GM18499 (cell line): ENCODE measurements around the gene SLC2A10.

Experiments used
- ATAC-seq: cut with Tn5 transposase; IDR thresholded peaks from one replicate; pipeline ENCODE4 v1.9.1; 2021; ENCODE audit warnings: moderate number of reproducible peaks; ENCODE audit not compliant: insufficient read depth, unreplicated experiment

The SLC2A10 gene

DNA sequence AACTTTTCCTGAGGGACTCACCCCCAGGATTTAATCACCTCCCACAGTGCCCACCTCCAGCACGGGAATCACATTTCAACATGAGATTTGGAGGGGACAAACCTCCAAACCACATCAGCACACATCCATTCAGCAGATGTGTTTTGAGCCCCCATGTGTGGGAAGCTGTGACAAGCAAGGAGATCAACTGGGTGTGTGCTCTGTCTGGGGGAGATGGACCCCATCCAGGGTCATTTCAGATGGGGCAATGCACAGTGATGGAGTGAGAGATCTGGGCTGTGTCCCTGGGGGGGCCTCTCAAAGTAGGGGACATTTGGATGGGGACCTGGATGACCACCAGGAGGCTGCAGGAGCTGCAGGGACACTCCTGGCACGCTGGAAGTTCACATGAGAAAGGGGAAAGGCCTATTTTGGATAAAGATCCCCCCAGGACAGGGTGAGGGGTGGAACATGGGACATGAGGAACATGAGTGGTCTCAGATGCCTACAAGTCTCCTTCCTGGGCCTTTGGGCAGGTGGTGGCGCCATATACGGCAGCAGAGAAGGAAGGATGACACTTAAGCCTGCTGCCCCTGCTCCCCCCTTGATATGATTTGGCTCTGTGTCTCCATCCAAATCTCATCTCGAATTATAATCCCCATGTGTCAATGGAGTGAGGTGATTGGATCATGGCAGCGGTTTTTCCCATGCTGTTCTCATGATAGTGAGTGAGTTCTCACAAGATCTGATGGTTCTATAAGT, 49.6 kb downstream of the SLC2A10 start:
- no peak for ATAC-seq

DNA sequence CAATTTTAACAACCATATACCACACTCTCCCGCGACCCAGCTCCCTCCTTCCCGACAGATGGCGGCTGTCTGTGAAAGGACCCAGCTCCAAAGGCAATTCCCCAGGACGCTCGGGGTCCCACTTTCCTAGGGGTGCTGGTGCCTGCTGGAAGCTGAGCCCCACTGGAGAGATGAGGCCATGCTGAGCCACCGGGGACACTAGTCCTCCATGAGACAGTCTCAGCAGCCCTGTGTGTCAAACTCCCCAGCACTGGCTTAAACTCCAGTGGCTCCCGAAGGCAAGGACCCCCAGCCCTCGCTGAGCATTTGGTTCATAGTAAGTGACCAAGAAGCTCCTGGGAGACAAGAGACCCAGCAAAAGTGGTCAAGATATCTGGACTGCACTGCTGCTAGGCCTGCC, 52.1 kb downstream of the SLC2A10 start:
- no peak for ATAC-seq

DNA sequence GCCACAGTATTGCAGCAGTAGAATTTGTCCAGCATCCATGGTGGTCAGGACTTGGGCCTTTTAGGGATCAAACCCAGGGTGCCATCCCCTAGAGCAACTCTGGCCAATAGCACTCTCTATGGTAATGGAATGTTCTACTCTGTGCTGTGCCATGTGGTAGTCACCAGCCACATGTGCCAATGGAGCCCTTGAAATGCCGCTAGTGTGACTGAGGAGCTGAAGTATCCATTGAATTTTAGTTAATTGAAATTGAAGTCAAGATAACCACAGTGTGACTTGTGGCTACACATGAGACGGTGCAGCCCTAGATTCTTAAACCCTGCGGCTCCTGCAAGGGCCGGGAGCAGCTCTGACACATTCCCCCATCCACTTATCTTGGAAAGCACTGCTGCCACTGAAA, 54.6 kb downstream of the SLC2A10 start:
- ATAC-seq: no peak

DNA sequence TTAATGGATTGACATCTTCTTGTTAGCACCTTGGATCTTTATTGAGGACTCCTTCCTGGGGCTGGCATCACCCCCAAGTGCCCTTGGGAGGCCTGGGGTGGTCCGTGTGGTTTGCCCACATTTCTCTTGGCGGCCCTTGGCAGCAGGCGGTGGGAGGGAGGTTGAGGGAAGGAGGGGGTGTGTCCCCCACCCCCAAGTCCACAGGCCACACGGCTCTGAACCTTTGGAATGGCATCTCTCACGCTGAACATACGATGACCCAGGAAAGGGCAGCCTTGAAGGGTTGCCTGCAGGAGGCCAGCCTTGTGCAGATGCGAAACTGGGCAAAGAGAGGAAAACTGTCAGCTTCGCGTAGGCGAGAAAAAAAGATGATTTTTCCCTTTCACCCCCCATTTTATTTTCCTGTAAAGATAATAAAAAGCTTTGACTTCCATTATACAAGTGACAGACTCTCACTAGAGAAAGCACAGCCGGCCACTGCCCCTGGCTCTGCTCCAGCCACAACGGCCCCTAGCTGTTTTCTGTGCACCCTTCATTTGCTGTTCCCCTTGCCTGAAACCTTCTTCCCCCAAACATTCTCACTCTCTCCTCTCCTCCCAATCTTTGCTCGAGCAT, 56.2 kb downstream of the SLC2A10 start:
- ATAC-seq: no peak

DNA sequence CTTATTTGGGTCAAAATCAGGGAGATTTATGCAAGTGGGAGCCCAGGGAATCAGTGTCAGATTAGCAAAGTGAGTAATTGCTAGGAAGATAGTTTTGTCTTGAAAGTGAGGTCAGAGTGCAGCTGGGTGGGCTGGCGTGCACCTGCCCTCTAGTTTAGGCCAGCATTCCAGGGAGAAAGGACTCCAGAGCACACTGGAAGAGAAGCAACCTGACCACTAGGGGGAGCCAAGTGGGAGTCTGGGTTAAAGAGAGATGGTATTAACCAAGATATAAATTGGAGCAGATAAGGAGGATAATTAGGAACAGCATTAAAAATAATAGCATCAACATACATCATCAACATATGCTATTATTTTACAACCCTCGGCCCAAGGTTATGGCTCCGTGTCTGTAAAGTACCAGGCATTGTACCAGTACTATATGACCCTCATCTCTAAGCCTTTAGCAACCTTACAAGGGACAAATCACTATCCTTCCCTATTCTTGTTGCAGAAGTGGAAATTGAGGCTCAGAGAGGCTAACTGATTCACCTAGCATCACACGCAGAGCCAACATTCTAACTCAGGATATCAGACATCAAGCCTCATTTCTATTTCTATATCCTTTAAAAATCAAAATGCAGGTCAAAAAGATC, 57.8 kb downstream of the SLC2A10 start:
- no peak for ATAC-seq

DNA sequence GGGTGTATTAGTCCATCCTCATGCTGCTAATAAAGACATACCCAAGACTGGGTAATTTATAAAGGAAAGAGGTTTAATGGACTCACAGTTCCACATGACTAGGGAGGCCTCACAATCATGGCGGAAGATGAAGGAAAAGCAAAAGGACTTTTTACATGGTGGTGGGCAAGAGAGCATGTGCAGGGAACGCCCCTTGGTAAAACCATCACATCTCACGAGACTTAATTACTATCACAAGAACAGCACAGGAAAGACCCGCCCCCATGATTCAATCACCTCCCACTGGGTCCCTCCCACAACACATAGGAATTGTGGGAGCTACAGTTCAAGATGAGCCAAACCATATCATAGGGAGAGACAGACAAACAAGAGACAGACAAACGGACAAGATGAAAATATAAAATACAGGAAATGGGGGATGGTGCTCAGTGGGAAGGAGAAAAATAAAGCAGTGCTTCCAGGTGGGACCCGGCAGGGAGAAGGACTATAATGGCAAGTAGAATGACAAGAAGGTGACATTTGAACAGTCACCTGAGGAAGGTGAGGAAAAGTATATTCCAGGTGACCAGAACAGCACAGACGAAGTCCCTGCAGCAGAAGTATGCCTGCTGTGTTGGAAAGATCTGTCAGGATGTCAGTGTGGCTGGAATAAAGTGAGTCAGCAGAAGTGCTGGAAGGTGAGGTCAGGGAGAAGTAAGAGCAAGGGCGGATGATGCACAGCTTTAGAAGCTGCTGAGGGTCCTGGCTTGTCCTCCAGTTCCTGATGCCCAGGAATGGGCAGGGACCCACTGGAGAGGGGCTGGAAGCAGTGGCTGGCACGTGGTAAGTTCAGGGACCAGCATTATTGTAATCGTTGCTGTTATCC, 61.1 kb downstream of the SLC2A10 start:
- no peak for ATAC-seq

DNA sequence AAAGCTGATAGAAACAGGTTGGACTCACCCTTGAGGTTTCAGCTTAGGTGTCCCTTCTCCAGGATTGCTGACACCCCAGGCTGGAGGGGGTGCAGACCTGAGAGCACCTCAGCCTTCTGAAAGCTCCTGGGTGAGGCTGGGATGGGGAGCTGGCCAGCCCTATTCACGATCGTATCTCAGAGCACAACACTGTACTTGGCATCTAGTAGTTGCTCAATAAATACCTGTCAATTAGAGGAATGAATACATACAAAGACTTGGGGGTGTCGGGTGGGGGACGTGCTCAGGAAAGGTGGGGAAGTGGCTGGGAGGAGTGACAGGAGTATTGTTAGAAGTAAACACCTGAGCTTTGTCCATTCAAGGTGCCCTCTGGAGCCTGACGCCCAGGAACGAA, 61.7 kb downstream of the SLC2A10 start:
- no peak for ATAC-seq

DNA sequence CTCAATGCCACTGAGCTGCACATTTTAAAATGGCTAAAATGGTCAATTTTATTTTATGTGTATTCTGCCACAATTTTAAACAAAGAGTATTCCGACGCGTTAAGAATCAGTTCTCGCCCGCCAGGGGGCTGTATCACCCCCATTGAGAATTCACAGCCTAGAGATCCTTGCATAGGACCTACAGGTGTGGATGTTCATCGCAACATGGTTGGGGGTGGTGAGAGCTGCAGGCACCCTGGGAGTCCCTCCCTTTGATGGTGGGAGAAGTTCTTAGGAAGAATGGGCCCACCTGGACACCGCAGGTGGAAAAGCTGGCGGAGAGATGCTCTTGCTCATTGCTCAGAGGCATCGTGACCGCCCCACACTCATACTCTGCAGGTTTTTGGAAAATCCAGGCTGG, 63.5 kb downstream of the SLC2A10 start:
- ATAC-seq: no peak

DNA sequence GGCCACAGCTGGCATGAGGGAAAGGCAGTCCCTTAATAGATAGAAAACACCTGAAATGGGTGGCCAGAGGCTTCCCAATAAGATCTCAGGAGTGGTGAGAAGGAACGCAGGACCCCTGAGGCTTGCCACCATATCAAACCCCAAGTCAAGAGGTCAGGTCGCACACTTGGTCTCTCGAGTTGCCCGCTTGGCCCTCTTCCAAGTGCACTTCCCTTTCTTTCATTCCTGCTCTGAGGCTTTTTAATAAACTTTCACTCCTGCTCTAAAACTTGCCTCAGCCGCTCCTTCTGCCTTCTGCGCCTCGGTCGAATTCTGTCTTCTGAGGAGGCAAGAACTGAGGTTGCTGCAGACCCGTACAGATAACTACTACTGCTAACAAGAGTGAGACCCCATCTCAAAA, 64.2 kb downstream of the SLC2A10 start:
- no peak for ATAC-seq

DNA sequence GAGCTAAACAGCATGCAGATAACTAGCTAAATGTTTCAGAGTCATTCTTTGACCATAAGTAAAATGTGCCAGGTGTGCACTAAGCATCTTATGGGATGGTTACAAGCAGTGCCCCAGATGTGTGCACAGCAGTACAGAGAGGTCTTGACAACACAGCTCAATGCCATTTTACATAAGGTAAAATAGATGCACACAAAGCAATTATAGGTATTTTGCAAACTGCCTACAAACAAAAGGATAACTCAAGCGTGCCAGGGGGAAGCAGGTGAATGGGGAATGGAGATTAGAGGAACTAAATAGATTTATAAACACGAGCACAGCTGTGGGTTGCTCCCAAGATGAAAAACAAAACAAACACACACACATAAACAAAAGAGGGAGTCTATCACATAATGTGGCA, 64.8 kb downstream of the SLC2A10 start:
- no peak for ATAC-seq

DNA sequence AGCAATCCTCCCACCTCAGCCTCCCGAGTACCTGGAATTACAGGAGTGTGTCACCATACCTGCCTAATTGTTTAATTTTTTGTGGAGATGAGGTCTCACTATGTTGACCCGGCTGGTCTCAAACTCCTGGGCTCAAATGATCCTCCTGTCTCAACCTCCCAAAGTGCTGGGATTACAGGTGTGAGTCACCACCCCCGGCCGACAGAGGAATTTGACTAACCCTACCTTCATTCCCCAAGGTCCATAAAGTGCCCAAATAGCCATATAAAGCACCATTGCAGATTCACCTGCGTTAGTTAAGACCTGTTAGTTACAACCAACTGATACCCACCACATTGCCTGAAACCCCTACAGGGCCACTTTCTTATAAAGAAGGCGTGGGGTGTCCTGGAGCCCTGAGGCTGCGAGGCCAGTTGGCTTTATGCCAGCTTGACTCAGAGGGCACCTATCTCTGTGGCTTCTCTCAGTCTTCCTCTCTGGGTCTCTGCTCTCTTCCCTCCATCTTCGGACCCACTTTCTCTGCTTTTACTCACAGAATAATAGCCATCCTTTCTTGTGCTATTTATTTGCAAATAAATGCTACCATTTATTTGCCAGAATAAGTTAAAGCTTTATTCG, 65.6 kb downstream of the SLC2A10 start:
- no peak for ATAC-seq

DNA sequence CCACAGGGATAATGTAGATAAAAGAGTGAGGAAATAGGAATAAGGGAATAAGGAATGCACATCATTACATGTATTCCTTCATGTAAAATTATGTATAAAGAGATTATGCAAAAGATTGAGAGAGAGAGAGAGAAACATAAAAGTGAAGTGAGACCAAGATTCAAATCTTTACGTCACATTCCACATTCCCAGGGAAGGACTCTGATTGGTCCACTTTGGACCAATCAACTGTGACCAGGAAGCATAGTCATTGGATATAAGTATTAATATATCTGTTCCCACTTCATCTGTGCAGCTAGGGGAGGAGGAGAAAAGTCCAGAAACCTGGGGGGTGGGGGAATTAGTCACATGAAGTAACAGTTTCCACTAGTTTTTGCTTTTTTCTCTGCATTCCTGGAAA, 66.4 kb downstream of the SLC2A10 start:
- ATAC-seq: no peak

DNA sequence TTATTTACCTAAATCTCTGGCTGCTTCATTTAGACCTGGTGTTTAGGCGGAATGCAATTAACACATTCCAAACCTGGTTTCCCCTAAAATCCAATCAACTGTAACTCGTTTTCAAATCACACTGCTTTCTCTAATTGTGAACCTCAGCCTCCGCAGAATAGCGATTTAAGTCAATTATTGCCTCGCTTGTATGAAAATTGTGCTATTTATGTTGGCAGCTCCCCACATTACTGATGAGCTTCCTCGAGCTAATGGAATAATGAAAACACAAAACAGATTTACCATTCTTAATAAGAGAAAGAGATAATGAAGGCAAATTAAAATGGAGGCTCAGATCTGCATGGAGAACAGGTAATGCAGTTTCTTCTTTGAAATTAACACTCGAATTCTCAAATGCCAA, 67.9 kb downstream of the SLC2A10 start:
- ATAC-seq: no peak

DNA sequence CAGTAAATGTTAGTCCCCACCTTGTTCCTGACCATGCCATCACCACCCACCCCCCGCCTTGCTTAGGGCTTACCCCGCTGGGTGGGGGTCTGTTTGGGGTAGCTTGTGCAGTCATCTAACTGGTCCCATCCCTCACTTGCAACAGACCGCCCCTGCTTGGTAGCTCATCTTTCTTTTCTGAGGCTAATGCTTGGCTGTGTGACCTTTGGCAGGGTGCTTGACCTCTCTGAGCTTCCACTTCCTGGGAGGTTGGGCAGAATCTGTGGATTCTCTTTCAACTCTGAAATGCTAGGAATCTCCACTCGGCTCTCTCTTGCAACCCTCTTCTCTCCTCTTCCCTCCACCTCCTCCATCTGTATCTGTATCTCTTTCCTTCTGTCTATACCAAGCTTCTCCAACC, 70.4 kb downstream of the SLC2A10 start:
- no peak for ATAC-seq

DNA sequence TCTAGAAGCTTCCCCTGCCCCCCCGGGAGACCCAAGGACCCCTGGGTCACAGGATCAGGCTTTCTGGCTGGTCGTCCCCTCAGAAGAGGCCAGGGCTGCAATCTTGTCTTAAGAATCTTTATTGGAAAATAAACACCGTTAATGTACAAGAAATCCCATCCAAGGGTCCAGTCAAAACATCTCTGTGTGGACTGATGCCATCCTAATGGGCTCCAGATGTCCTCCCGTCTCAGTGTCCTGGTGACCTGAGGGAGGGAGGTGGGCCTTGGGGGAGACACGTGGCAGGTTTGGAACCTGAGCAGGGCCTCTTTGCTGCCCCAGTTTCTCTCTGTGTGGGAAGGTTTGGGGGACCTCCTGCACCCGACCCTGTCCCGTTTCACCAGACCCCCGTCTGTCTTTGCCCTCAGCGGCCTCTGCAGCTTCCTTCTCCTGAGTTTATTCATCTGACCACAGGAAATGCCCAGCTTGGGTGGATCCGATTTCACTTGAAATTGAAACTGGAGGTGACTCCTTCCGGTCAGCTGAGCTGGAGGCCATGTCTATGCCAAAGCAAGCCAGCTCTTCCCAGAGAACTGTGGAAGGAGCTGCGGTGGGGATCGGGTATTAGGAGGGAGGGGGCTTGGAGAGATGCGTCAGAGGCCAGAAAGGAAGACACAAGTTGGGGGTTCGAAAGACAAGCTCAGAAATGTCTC, 75.1 kb downstream of the SLC2A10 start:
- ATAC-seq: no peak
